ENCODE results near the gene PNPLA5.
A peak's percentile ranks its signal among the peaks of the same experiment; 100 is the strongest.

Gene PNPLA5

GRCh38 chr22:43831561-43832392 lies 60.0 kb downstream of the PNPLA5 start:
- no peak overlapping the region for H3K4me3 ChIP-seq (ENCODE audit: low read depth, low read length)
- in situ Hi-C loops (cut with HindIII; ENCODE audit: low sequenced_read_pairs), result no loop called here
- no peak for DNase-seq (ENCODE audit: low read depth, low spot score)
- TF ChIP-seq CTCF (IDR thresholded peaks at IDR 0.05; ENCODE audit: low read depth, low read length), result no peak

- H3K4me3 ChIP-seq (ENCODE audit: low read depth, low read length), result no peak overlapping the region
- in situ Hi-C loops (cut with HindIII; ENCODE audit: low sequenced_read_pairs), result no loop called here
- no peak for DNase-seq (ENCODE audit: low read depth, low spot score)
- TF ChIP-seq CTCF (IDR thresholded peaks at IDR 0.05; ENCODE audit: low read depth, low read length), result no peak
Measured at GRCh38 chr22:43830931-43831560, 60.8 kb downstream of the PNPLA5 start.

GRCh38 chr22:43829904-43830851 lies 61.6 kb downstream of the PNPLA5 start:
- DNase-seq (ENCODE audit: low read depth, low spot score), result peak; percentile 16
- in situ Hi-C loops (cut with HindIII; ENCODE audit: low sequenced_read_pairs), result no loop called here
- TF ChIP-seq CTCF (IDR thresholded peaks at IDR 0.05; ENCODE audit: low read depth, low read length), result no peak
- no peak overlapping the region for H3K4me3 ChIP-seq (ENCODE audit: low read depth, low read length)

Data from astrocyte of the spinal cord (primary cell).